ENCODE results near the gene TNS4. TPM values are rescaled to one million over a fixed set of nuclear protein-coding genes. Genes with fewer than 3 reads are reported as not detected.

Gene TNS4
- total RNA-seq, 1 donor from 2014 or later, result not detected

- H3K36me3 Mint-ChIP-seq (ENCODE audit: low read depth), result no peaks in the 10 kb centered on the region
- H3K4me1 Mint-ChIP-seq, result peaks cover 24% of the 10 kb centered on the region
- H3K9me3 Mint-ChIP-seq, result no peaks in the 10 kb centered on the region
- H3K4me3 Mint-ChIP-seq, result no peak overlapping the region
- TF ChIP-seq CTCF (conservative IDR thresholded peaks at IDR 0.05), result no peak
- H3K27me3 Mint-ChIP-seq (ENCODE audit: low read depth), result peaks cover 7% of the 10 kb centered on the region
- H3K27ac Mint-ChIP-seq (ENCODE audit: unreplicated experiment), result no peak overlapping the region
- no peak for DNase-seq (ENCODE audit: low read depth, low spot score)
These were observed 36.9 kb upstream of the TNS4 start for GRCh38 chr17:40538019-40538935.

- H3K27me3 Mint-ChIP-seq (ENCODE audit: low read depth), result peaks cover 7% of the 10 kb centered on the region
- peaks cover 21% of the 10 kb centered on the region for H3K4me1 Mint-ChIP-seq
- H3K9me3 Mint-ChIP-seq, result no peaks in the 10 kb centered on the region
- H3K4me3 Mint-ChIP-seq, result no peak overlapping the region
- DNase-seq (ENCODE audit: low read depth, low spot score), result no peak
- no peaks in the 10 kb centered on the region for H3K36me3 Mint-ChIP-seq (ENCODE audit: low read depth)
- no peak for TF ChIP-seq CTCF (conservative IDR thresholded peaks at IDR 0.05)
- peak overlapping the region; percentile 50 for H3K27ac Mint-ChIP-seq (ENCODE audit: unreplicated experiment)
These were observed 35.1 kb upstream of the TNS4 start for GRCh38 chr17:40536295-40537171.

- Mint-ChIP-seq H3K4me1 (peaks cover 21% of the 10 kb centered on the region), H3K27ac (ENCODE audit: unreplicated experiment) (peak overlapping the region; percentile 50), H3K27me3 (ENCODE audit: low read depth) (peaks cover 7% of the 10 kb centered on the region), H3K36me3 (ENCODE audit: low read depth) (no peaks in the 10 kb centered on the region), H3K9me3 (no peaks in the 10 kb centered on the region), H3K4me3 (no peak overlapping the region)
- TF ChIP-seq CTCF (conservative IDR thresholded peaks at IDR 0.05), result no peak
- no peak for DNase-seq (ENCODE audit: low read depth, low spot score)
These were observed 34.5 kb upstream of the TNS4 start for GRCh38 chr17:40535924-40536294.

- no peak for TF ChIP-seq CTCF (conservative IDR thresholded peaks at IDR 0.05)
- no peak for DNase-seq (ENCODE audit: low read depth, low spot score)
- H3K4me3 Mint-ChIP-seq, result no peak overlapping the region
- H3K36me3 Mint-ChIP-seq (ENCODE audit: low read depth), result no peaks in the 10 kb centered on the region
- H3K27me3 Mint-ChIP-seq (ENCODE audit: low read depth), result peaks cover 7% of the 10 kb centered on the region
- no peaks in the 10 kb centered on the region for H3K9me3 Mint-ChIP-seq
- peaks cover 21% of the 10 kb centered on the region for H3K4me1 Mint-ChIP-seq
- no peak overlapping the region for H3K27ac Mint-ChIP-seq (ENCODE audit: unreplicated experiment)
These were observed 34.0 kb upstream of the TNS4 start for GRCh38 chr17:40535438-40535837.

GRCh38 chr17:40534371-40535189, 33.2 kb upstream of the TNS4 start:
- TF ChIP-seq CTCF (conservative IDR thresholded peaks at IDR 0.05), result no peak
- Mint-ChIP-seq H3K9me3 (no peaks in the 10 kb centered on the region), H3K4me1 (peaks cover 21% of the 10 kb centered on the region), H3K4me3 (no peak overlapping the region), H3K36me3 (ENCODE audit: low read depth) (no peaks in the 10 kb centered on the region), H3K27ac (ENCODE audit: unreplicated experiment) (no peak overlapping the region), H3K27me3 (ENCODE audit: low read depth) (peaks cover 7% of the 10 kb centered on the region)
- DNase-seq (ENCODE audit: low read depth, low spot score), result no peak
